Endometrial microvascular endothelial cells (primary cell): ENCODE measurements around the gene NEURL1. TPM values are rescaled to one million over a fixed set of nuclear protein-coding genes. Genes with fewer than 3 reads are reported as not detected.
"Not testable (repeated sequence)": the region's sequence is repeated elsewhere in the genome, so short reads cannot be mapped to it uniquely, and the experiment has no call there.

Experiments
- in situ Hi-C: cut with HindIII; loops from 2 replicates; pipeline ENCODE4 v1.10.0; 2017; ENCODE audit warnings: low sequenced_read_pairs, low pct_unique_long_range_greater_than_20kb; ENCODE audit errors: inconsistent ontology term
- total RNA-seq: library from RNA; depleted of rRNA; stranded (reverse); fragments of >200 nt; gene quantifications from one replicate; pipeline ENCODE4 v1.2.3, GENCODE V29; 2015; ENCODE audit errors: inconsistent ontology term

The NEURL1 gene
- total RNA-seq, 1 donor from 2014 or later = not detected

- in situ Hi-C loops = not testable (repeated sequence)
Observed at GRCh38 chr10:103486635-103487409, 6.7 kb upstream of the NEURL1 start.

DNA sequence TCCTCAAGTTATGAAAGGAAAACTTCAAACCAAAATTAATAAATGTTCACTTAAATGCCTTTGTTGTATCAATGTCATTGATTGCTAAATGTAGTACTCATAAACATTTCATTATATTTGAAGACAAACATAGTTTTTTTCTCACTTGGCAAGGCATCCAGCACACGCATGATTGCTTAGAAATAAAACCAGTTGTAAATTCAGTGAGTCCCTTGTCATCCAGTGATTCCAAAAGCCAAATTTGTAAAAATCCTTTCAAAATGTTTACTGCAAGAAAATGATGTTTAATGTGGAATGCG is 6.1 kb upstream of the NEURL1 start:
- in situ Hi-C loops = no loop called here

DNA sequence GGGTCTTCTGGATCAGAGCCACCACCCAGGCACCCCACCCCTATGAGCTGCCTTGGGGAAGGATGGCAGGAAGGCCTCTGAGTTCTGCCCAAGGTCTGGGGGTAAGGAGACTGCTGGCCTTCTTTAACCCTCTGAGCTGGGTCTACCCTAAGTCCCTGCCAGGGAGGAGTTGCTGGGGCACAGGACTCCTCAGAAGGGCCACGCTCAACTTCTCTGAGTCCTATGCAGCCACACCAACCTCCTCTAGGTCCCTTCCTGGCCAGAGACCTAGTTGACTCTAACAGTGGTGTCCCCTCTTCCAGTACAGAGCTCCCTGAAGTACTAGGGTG is 2.6 kb upstream of the NEURL1 start:
- in situ Hi-C loops = loop anchor here (10.0 kb wide), 1 partner anchor 76 kb away; no protein-coding TSS in a partner anchor

DNA sequence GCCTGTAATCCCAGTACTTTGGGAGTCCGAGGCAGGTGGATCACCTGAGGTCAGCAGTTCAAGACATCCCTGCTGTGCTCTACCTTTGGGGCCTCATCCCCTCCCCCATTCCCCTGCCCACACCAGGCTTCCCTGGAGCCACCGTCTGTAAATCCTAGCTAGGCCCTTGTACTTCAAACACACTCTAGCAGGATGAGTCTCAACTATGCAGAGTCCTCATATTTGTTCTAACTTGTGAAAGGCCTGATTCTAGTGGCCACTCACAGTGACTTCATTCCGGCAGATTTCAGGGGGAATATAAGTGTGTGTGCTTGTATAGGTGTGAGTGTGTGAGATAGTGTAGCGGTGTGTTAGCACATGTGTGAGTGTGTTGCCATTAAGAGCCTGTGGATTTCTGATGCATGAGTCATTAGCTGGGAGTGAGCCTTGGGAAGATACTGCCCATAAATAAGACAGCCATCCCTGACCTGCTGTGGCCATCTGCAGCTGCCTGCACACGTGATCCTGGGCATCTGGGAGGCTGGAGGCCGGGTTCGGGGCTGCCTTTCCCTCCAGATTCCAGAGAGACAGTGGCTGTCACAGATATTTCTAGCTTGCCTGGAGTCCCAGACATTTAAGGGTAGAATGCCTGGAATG is 1.7 kb upstream of the NEURL1 start:
- in situ Hi-C loops = loop anchor here (10.0 kb wide), 1 partner anchor 77 kb away; no protein-coding TSS in a partner anchor

- in situ Hi-C loops = loop anchor here (10.0 kb wide), 1 partner anchor 78 kb away; no protein-coding TSS in a partner anchor
Observed at GRCh38 chr10:103492655-103493261, 747 bp upstream of the NEURL1 start.

DNA sequence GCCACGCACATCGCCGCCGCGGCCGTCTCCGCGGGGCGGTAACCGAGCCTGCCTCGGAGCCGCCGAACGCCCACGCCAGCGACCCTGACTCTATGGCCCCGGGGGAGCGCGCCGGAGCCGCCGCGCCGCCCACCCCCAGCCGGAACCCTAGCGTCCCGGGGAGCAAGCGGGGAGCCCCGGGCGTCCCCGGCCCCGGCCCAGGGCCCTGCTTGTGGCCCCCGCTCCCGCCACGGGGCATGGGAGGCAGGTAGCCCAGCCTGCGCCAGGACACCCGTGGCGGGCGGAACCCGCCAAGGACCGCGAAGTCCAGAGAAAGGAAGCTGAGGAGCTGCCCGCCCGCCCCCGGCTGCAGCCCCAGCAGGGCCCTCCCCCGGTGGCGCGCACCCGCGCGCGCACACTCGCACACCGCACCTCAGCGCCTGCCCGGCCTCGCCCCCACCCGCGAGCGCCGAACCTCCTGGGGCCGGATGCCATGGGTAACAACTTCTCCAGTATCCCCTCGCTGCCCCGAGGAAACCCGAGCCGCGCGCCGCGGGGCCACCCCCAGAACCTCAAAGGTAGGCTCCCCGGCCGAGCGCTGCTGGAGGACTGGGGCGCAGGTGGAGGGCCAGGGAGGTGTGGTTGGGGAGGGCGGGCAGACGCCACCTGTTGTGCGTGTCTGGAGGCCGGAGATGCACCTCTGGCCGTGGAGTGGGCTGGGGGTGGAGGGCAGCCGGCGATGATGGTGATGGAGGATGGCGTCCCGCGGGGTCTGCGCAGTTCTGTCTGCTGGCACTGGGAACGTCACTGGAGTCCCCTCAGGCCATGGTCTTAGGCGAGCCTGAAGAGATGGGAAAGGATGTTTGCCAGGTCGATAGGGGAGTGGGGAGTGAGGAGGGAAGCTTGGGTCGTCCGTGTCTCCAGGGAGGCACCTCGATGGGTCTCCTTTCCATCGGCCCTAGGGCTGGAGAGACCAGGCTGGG is 692 bp downstream of the NEURL1 start:
- in situ Hi-C loops = loop anchor here (10.0 kb wide), 1 partner anchor 79 kb away; no protein-coding TSS in a partner anchor

GRCh38 chr10:103495321-103495720 is 1.8 kb downstream of the NEURL1 start:
- in situ Hi-C loops = loop anchor here (10.0 kb wide), 1 partner anchor 81 kb away; no protein-coding TSS in a partner anchor

- in situ Hi-C loops = loop anchor here (10.0 kb wide), 1 partner anchor 83 kb away; no protein-coding TSS in a partner anchor
Observed at GRCh38 chr10:103497161-103497915, 3.8 kb downstream of the NEURL1 start.

- in situ Hi-C loops = loop anchor here (10.0 kb wide), 1 partner anchor 84 kb away; no protein-coding TSS in a partner anchor
Observed at GRCh38 chr10:103498936-103499638, 5.6 kb downstream of the NEURL1 start.

DNA sequence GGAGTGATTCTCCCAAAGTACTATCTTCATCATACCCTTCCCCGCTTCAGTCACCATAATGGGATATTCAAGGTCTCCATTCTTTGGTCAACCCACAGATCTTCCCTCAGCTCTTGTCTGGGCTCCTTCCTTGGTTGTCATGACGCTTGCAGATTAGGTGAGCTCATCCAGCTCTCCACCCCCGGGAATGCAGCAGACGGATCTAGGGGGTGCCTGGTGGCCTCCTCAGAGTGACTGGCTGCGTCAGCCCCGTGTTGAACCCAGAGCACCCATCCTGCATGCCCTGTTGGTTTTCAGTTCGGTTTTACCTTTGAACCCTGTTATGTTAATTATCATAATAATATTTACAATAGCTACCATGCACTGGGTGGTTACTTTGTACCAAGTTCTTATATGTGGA is 6.4 kb downstream of the NEURL1 start:
- in situ Hi-C loops = loop anchor here (10.0 kb wide), 1 partner anchor 85 kb away; no protein-coding TSS in a partner anchor

DNA sequence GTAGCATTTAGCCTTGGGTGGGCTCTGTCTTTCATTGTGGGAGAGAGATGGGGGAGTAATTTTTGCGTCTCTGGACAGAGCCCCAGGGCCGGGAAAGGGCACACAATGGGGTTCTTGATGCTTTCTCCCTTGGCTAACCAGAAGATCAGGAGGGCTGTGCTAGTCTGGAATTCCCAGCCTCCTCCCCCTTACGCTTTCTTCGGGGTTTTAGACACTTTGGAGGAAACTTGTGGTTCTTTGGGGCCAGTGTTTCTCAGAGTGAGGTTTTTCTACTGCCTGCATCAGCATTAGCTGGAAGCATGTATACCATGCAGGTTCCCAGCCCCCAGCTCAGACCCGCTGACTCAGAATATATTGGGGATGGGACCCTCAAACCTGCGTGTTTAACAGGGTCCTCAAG is 7.0 kb downstream of the NEURL1 start:
- in situ Hi-C loops = no loop called here

- in situ Hi-C loops = no loop called here
Observed at GRCh38 chr10:103501186-103501585, 7.7 kb downstream of the NEURL1 start.

DNA sequence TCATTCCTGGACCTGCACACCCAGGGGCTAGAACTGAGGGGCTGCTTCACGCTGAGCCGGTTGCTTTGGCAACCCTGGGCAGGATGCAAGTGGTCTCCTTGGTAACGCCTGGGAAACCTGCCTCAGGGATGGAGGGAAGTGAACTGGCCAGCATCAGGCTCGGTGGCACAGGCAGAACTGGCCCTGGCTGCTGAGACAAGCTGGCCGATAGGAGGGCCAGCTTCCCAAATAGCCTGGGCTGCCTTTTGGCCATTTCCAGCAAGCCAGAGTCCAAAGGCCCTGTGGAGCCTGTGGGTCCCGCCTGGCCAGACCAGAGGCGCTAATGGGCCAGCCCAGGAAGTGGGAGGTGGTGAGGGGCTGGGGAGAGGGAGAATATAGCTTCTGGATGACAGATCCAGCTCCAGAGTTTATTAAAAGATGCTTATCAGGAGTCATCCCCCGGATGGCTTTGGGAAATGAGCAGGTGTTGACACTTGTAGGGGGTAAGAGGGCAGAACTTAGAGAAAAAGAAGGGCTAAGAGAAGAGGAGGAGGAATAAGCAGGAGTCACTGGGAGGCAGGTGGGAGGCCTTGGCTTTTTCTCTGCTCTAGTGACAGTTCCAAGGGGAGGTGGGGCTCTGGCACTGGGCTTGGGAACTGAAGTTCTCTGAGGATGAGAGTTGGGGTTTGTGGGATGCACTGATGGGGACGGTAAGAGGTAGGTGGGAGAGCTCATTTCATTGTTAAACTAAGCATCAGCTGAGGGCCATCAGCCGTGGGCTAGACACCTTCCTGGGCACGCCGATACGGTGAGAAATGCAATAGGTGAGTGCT is 9.6 kb downstream of the NEURL1 start:
- in situ Hi-C loops = no loop called here

GRCh38 chr10:103503777-103504176 is 10.3 kb downstream of the NEURL1 start:
- in situ Hi-C loops = not testable (repeated sequence)

GRCh38 chr10:103504181-103504783 is 10.8 kb downstream of the NEURL1 start:
- in situ Hi-C loops = no loop called here

GRCh38 chr10:103506061-103506460 is 12.6 kb downstream of the NEURL1 start:
- in situ Hi-C loops = no loop called here
